HepG2 (cell line): ENCODE measurements around the gene PRKAB1. TPM values are rescaled to one million over a fixed set of nuclear protein-coding genes. Genes with fewer than 3 reads are reported as not detected.
A peak's percentile ranks its signal among the peaks of the same experiment; 100 is the strongest.

Experiments
- GTF2F1 ChIP-seq: fragments of 150-350 bp; IDR thresholded peaks from 2 replicates; pipeline ENCODE4 v1.6.1; 2014; ENCODE audit warnings: low read length
- HMG20B ChIP-seq: conservative IDR thresholded peaks from 2 replicates; pipeline ENCODE4 v1.6.1; 2016; ENCODE audit warnings: missing genetic modification reagents, missing compliant biosample characterization
- JDP2 ChIP-seq: sonication (generic); formaldehyde crosslinking; IDR thresholded peaks from 2 replicates; pipeline ENCODE4 v1.8.1; 2022; ENCODE audit warnings: missing genetic modification reagents, borderline replicate concordance
- MBNL3 ChIP-seq: fragments of 250-450 bp; sonication (Bioruptor Pico); conservative IDR thresholded peaks from 2 replicates; pipeline ENCODE4 v1.8.0; 2022; ENCODE audit warnings: mild to moderate bottlenecking, inconsistent platforms
- MXD4 ChIP-seq: IDR thresholded peaks from 2 replicates; pipeline ENCODE4 v1.6.1; 2016; ENCODE audit warnings: mild to moderate bottlenecking, missing biosample characterization, missing genetic modification reagents
- NAIF1 ChIP-seq: sonication (generic); formaldehyde crosslinking; IDR thresholded peaks from 2 replicates; pipeline ENCODE4 v1.5.0; 2020; ENCODE audit warnings: mild to moderate bottlenecking, missing genetic modification reagents, borderline replicate concordance
- NBN ChIP-seq: fragments of 450-650 bp; conservative IDR thresholded peaks from 2 replicates; pipeline ENCODE4 v1.6.1; 2017
- RFX5 ChIP-seq: IDR thresholded peaks from 2 replicates; pipeline ENCODE4 v1.6.1; 2011; ENCODE audit warnings: low read depth, low read length, improper control_type of control experiment
- ZBTB4 ChIP-seq: sonication (generic); formaldehyde crosslinking; IDR thresholded peaks from 2 replicates; pipeline ENCODE4 v1.4.0; 2020; ENCODE audit warnings: missing genetic modification reagents, mild to moderate bottlenecking, borderline replicate concordance
- ZNF234 ChIP-seq: sonication (generic); formaldehyde crosslinking; conservative IDR thresholded peaks from 2 replicates; pipeline ENCODE4 v1.5.1; 2020; ENCODE audit warnings: mild to moderate bottlenecking, missing genetic modification reagents
- ZNF414 ChIP-seq: sonication (generic); formaldehyde crosslinking; IDR thresholded peaks from 2 replicates; pipeline ENCODE4 v1.5.0; 2020; ENCODE audit warnings: missing genetic modification reagents
- polyA plus RNA-seq, 8 experiments: library from polyadenylated mRNA; depleted of rRNA in 3 of 8; stranded (reverse) in 7 of 8; unstranded in 1 of 8; fragments of >200 nt; fragmentation: Illumina TruSeq in 4 of 8; extraction: Trizol in 4 of 8; gene quantifications; 2 replicates each; pipeline versions ENCODE4 v1.2.1 to v1.2.3, GENCODE V29; 2011 to 2016; ENCODE audit warnings: low read depth in 4 of 8, missing spikeins in 1 of 8, mixed read lengths in 1 of 8; ENCODE audit not compliant: insufficient read depth in 1 of 8
- total RNA-seq, 5 experiments: library from RNA; depleted of rRNA; stranded (reverse); fragments of >200 nt; fragmentation: Illumina TruSeq; extraction: Trizol; gene quantifications; 2 replicates each; pipeline ENCODE4 v1.2.3, GENCODE V29; 2016; ENCODE audit warnings: low read depth in 1 of 5
- TF ChIP-seq, protein P1 (sequence below): sonication (generic); formaldehyde crosslinking; conservative IDR thresholded peaks from 2 replicates; pipeline ENCODE4 v1.4.0; 2020; ENCODE audit warnings: mild to moderate bottlenecking, missing genetic modification reagents, moderate library complexity
- TF ChIP-seq, protein P2 (sequence below): sonication (generic); formaldehyde crosslinking; IDR thresholded peaks from 2 replicates; pipeline ENCODE4 v1.5.1; 2020; ENCODE audit warnings: missing genetic modification reagents, mild to moderate bottlenecking, borderline replicate concordance
- TF ChIP-seq, protein P3 (sequence below): sonication (generic); formaldehyde crosslinking; IDR thresholded peaks from 2 replicates; pipeline ENCODE4 v1.4.0; 2020; ENCODE audit warnings: mild to moderate bottlenecking, missing genetic modification reagents

The PRKAB1 gene
- total and polyA plus RNA-seq, 2 of the 13 experiments (the other 11 are each of a cell fraction or from before 2014, with no cell fraction given) = 28.4 to 35.5 TPM

DNA sequence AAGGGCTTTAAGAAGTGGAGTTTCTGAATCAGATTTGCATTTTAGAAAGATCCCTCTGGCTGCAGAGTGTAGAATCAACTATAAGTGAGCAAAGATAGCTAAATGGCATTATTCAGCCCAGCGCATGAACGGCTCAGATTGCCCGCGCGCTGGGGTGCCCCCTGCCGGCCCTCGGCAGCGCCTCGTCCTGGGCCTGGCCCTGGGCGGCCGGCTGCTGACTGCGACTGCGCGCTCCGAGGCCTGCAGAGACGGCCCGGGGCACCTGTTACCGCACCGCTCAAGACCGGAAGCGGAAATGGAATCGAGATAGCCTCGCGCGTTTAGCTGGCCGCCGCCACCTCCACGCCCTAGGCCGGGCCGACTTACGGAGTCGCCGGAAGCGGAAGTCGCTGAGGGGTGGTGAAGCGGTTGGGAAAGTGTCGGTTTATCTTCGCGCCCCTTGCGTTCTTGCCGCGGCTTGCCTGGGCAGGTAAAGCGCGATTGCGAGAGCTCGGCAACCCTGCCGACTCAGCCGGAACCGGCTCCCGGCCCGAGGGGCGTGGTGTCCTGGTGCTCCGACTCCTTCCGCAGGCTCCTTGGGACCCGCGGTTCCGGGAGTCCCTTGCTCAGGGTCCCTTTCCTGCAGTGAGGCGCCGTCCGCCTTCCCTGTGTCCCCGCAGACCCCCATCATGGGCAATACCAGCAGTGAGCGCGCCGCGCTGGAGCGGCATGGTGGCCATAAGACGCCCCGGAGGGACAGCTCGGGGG is at the start of gene PRKAB1 (continued):
- TF ChIP-seq, protein P1, sequence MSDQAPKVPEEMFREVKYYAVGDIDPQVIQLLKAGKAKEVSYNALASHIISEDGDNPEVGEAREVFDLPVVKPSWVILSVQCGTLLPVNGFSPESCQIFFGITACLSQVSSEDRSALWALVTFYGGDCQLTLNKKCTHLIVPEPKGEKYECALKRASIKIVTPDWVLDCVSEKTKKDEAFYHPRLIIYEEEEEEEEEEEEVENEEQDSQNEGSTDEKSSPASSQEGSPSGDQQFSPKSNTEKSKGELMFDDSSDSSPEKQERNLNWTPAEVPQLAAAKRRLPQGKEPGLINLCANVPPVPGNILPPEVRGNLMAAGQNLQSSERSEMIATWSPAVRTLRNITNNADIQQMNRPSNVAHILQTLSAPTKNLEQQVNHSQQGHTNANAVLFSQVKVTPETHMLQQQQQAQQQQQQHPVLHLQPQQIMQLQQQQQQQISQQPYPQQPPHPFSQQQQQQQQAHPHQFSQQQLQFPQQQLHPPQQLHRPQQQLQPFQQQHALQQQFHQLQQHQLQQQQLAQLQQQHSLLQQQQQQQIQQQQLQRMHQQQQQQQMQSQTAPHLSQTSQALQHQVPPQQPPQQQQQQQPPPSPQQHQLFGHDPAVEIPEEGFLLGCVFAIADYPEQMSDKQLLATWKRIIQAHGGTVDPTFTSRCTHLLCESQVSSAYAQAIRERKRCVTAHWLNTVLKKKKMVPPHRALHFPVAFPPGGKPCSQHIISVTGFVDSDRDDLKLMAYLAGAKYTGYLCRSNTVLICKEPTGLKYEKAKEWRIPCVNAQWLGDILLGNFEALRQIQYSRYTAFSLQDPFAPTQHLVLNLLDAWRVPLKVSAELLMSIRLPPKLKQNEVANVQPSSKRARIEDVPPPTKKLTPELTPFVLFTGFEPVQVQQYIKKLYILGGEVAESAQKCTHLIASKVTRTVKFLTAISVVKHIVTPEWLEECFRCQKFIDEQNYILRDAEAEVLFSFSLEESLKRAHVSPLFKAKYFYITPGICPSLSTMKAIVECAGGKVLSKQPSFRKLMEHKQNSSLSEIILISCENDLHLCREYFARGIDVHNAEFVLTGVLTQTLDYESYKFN (CRISPR knock-in tag) = no peak; the same call in 1 of the 2 replicates
- TF ChIP-seq GTF2F1 (no peak), ZNF234 (CRISPR knock-in tag) (0 out of 2 replicates have a peak, but pooled peaks have one; percentile 60), RFX5 (no peak), HMG20B (CRISPR knock-in tag) (no peak), ZBTB4 (CRISPR knock-in tag) (peak; percentile 42; the same call in 1 of the 2 replicates), ZNF414 (CRISPR knock-in tag) (no peak), JDP2 (CRISPR knock-in tag) (no peak), NBN (no peak), MBNL3 (CRISPR knock-in tag) (no peak), MXD4 (CRISPR knock-in tag) (peak; percentile 88), NAIF1 (CRISPR knock-in tag) (peak; percentile 82; the same call in 1 of the 2 replicates)
- TF ChIP-seq, protein P2, sequence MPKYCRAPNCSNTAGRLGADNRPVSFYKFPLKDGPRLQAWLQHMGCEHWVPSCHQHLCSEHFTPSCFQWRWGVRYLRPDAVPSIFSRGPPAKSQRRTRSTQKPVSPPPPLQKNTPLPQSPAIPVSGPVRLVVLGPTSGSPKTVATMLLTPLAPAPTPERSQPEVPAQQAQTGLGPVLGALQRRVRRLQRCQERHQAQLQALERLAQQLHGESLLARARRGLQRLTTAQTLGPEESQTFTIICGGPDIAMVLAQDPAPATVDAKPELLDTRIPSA (CRISPR knock-in tag) = no peak; the same call in 1 of the 2 replicates
- TF ChIP-seq, protein P3, sequence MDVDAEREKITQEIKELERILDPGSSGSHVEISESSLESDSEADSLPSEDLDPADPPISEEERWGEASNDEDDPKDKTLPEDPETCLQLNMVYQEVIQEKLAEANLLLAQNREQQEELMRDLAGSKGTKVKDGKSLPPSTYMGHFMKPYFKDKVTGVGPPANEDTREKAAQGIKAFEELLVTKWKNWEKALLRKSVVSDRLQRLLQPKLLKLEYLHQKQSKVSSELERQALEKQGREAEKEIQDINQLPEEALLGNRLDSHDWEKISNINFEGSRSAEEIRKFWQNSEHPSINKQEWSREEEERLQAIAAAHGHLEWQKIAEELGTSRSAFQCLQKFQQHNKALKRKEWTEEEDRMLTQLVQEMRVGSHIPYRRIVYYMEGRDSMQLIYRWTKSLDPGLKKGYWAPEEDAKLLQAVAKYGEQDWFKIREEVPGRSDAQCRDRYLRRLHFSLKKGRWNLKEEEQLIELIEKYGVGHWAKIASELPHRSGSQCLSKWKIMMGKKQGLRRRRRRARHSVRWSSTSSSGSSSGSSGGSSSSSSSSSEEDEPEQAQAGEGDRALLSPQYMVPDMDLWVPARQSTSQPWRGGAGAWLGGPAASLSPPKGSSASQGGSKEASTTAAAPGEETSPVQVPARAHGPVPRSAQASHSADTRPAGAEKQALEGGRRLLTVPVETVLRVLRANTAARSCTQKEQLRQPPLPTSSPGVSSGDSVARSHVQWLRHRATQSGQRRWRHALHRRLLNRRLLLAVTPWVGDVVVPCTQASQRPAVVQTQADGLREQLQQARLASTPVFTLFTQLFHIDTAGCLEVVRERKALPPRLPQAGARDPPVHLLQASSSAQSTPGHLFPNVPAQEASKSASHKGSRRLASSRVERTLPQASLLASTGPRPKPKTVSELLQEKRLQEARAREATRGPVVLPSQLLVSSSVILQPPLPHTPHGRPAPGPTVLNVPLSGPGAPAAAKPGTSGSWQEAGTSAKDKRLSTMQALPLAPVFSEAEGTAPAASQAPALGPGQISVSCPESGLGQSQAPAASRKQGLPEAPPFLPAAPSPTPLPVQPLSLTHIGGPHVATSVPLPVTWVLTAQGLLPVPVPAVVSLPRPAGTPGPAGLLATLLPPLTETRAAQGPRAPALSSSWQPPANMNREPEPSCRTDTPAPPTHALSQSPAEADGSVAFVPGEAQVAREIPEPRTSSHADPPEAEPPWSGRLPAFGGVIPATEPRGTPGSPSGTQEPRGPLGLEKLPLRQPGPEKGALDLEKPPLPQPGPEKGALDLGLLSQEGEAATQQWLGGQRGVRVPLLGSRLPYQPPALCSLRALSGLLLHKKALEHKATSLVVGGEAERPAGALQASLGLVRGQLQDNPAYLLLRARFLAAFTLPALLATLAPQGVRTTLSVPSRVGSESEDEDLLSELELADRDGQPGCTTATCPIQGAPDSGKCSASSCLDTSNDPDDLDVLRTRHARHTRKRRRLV (CRISPR knock-in tag) = no peak
